HS-5 (cell line): Measurements from ENCODE around the gene ZNF346.

Experiments
- DNase-seq: peaks from one replicate; pipeline ENCODE4 v3.0.0-alpha.2; 2012; ENCODE audit warnings: low read depth

The ZNF346 gene

DNA sequence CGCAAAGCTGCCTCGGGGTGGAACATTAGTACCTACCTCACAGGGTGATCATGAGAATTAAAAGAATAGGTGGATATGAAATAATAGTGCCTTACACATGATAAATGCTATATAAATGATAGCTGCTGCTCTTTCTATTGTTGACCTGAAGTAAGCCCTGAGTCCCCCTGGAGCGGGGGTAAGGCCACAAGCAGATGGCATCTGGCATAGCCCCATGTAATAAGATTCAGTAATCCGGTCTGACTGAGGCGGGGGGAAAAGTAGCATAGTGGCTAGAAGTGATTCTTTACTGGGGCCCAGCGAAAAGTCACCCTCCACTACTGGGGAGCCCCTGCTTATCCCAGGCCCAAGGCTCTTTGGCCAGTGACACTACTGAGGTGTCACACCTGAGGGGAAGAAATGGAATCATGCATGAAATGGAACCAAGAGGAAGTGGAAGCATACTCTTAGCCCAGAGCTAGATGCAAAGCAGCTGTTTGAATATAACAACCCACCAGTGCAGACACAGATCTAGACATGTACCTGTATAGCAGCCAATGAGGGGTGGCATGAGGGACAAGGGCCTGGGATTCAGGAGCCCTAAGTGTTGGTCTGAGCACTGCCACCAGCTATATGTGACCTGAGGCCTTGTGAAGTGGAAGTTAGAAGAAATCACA is 48.2 kb downstream of the ZNF346 start:
- no peak for DNase-seq

- DNase-seq: peak; percentile 64
Measured at GRCh38 chr5:177071666-177072385, 49.3 kb downstream of the ZNF346 start.

GRCh38 chr5:177077335-177077734 is 54.8 kb downstream of the ZNF346 start:
- DNase-seq: no peak

GRCh38 chr5:177079606-177080005 is 57.1 kb downstream of the ZNF346 start:
- no peak for DNase-seq

GRCh38 chr5:177080265-177080664 is 57.8 kb downstream of the ZNF346 start:
- DNase-seq: no peak

DNA sequence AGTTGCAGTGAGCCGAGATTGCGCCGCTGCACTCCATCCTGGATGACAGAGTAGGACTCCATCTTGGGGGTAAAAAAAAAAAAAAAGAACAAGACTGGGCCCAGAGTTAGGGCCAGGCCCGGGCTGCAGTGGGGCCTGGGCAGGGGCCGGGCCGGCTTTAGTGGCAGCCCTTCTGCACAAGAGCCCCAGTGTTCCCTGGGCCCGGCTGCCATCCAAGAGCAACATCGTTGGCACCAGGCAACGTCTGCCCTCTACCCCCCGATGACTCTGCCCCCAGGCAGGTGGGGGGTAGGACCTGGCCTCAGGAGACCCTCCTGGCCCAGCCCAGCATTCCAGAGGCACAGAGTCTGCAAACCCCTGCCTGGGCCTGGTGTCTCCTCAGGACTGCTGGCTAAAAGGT is 59.4 kb downstream of the ZNF346 start:
- DNase-seq: no peak

GRCh38 chr5:177083357-177083756 is 60.9 kb downstream of the ZNF346 start:
- no peak for DNase-seq

DNA sequence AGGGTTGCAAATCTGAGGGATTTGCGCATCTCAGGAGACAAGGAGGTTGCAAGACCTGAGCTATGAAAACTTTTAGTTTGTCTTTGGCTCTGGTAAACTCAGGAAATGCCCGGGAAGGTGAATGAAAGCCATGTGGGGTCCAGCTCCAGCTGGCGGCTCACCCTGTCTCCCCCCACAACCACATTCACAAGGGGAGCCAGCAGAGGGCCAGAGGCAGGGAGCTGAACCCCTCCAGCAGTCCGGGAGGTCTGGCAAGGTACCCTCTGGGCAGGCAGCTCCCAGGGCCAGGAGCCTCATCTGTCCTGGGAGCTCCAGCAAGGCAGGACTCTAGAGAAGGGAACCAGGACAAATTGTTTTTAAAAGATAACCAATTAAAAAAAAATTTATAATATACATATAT is 61.7 kb downstream of the ZNF346 start:
- DNase-seq: no peak

- no peak for DNase-seq
Measured at GRCh38 chr5:177085985-177086653, 63.6 kb downstream of the ZNF346 start.

GRCh38 chr5:177086654-177087397 is 64.3 kb downstream of the ZNF346 start, which contains the start of gene FGFR4:
TSS of gene FGFR4 (plus strand) at chr5:177086915. CDS start at chr5:177089603, 2,688 bp downstream.
- no peak for DNase-seq

- no peak for DNase-seq
Measured at GRCh38 chr5:177087398-177088005, 65.0 kb downstream of the ZNF346 start.

DNA sequence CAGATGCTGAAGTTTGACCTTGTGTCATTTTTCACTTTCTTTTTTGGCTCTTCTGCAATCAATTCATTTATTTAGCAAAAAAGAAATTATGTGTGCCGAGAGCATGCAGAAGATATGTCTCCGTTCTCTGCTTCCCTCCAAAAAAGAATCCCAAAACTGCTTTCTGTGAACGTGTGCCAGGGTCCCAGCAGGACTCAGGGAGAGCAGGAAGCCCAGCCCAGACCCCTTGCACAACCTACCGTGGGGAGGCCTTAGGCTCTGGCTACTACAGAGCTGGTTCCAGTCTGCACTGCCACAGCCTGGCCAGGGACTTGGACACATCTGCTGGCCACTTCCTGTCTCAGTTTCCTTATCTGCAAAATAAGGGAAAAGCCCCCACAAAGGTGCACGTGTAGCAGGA is 66.6 kb downstream of the ZNF346 start:
- DNase-seq: no peak

- DNase-seq: no peak
Measured at GRCh38 chr5:177089825-177090641, 67.5 kb downstream of the ZNF346 start.

DNA sequence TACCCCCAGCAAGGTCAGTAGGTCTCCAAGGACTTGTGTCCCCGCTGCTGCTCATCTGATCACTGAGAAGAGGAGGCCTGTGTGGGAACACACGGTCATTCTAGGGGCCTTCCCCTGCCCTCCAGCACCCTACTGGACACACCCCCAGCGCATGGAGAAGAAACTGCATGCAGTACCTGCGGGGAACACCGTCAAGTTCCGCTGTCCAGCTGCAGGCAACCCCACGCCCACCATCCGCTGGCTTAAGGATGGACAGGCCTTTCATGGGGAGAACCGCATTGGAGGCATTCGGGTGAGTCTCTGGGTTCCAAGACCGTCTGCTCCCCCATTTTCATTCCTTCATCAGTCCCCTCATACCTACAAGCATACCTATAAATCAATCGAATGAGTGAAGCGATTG is 68.3 kb downstream of the ZNF346 start:
- no peak for DNase-seq

- DNase-seq: no peak
Measured at GRCh38 chr5:177091232-177091631, 68.7 kb downstream of the ZNF346 start.

GRCh38 chr5:177092178-177093081 is 69.9 kb downstream of the ZNF346 start:
- DNase-seq: no peak

DNA sequence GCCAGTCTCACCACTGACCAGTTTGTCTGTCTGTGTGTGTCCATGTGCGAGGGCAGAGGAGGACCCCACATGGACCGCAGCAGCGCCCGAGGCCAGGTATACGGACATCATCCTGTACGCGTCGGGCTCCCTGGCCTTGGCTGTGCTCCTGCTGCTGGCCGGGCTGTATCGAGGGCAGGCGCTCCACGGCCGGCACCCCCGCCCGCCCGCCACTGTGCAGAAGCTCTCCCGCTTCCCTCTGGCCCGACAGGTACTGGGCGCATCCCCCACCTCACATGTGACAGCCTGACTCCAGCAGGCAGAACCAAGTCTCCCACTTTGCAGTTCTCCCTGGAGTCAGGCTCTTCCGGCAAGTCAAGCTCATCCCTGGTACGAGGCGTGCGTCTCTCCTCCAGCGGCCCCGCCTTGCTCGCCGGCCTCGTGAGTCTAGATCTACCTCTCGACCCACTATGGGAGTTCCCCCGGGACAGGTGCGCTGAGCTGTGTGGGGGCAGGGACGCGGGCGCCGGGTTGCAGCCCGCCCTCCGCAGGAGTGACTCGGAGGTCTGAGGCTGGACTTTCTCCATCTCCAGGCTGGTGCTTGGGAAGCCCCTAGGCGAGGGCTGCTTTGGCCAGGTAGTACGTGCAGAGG is 70.7 kb downstream of the ZNF346 start:
- no peak for DNase-seq

DNA sequence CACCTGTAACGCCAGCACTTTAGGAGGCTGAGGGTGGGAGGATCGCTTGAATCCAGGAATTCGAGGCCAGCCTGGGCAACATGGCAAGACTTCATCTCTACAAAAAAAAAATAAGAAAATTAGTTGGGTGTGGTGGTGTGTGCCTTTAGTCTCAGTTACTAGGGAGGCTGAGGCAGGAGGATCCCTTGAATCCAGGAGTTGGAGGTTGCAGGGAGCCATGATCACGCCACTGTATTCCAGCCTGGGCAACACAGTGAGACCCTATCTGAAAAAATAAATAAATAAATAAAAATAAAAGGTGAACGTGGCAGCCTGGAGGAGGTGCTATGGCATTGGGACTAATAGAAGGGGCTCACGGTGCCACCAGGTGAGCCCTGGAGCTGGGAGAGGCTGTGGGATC is 71.3 kb downstream of the ZNF346 start:
- DNase-seq: no peak

GRCh38 chr5:177094224-177095087 is 72.0 kb downstream of the ZNF346 start:
- DNase-seq: no peak
